Left renal cortex interstitium (tissue), 4 donors: ENCODE data around the gene ZMYND11. TPM values are rescaled to one million over a fixed set of nuclear protein-coding genes. Genes with fewer than 3 reads are reported as not detected.

Experiments used
- DNase-seq, 4 donors: peaks; one replicate each; pipeline ENCODE4 v3.0.0-alpha.2; 2013; ENCODE audit warnings: low read depth in 4 of 4, low spot score in 2 of 4, missing footprints in 1 of 4
- polyA plus RNA-seq, 4 donors: library from polyadenylated mRNA; unstranded; fragments of 120-200 nt; gene quantifications; one replicate each; pipeline ENCODE4 v1.2.1, GENCODE V29; 2013; ENCODE audit not compliant: insufficient read length in 4 of 4

ZMYND11 gene
- polyA plus RNA-seq, 4 donors = 90.5 to 114 (median 107) TPM

DNA sequence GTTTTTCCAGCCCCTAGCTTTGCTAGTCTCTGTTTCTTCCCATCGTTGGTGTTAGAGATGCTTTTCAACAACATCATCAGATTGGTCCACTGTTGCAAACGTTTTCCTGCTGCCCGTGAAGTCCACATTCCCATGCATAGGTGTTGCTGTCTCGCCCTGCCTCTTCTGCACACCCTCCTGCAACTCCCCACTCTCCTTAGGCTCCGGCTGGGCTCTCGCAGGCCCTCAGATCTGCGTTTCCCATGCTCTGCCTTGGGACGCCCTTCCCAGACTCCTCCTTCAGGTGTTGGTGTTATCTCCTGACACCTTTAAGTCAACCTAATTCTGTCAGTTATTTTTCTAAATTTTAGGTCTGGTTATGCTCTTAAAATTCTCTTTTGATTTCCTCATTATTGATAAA, 55.0 kb downstream of the ZMYND11 start:
- no peak for DNase-seq

DNA sequence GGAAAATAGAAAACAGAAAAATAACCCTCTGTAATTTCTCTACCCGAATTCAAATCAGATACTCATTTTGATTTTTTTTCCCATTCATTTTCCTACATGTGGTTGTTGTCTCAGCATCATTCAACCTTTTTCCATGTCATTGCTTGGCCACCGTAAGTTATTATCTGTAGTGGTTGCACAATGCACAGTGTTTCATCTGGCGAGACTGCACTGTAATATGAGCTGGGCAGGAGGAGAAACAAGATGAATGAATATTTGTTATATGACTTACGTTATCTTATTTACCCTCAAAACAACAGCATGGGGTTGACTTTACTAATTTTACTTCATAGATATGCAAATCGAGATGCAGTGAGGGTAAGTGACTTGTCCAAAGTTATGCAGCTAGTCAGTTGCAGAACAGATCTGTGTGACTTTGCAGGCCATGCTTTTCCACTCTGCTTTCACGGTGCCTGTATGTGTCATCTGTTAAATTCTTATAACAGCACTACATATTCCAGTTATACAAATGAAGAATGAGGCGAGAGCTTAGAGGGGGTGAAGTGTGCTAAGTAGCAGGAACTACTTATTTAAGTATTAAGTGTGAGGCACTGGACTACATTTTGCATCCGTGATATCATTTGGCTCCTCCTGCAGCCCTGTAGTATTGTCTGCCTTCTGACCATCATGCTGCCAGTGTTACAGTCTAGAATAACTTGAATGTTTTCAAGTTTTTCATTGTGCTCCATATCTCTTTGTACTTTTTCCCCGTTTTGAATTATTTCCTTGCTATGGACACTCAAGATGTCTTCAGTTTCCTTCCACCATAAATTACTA, 56.7 kb downstream of the ZMYND11 start:
- DNase-seq = no peak

DNA sequence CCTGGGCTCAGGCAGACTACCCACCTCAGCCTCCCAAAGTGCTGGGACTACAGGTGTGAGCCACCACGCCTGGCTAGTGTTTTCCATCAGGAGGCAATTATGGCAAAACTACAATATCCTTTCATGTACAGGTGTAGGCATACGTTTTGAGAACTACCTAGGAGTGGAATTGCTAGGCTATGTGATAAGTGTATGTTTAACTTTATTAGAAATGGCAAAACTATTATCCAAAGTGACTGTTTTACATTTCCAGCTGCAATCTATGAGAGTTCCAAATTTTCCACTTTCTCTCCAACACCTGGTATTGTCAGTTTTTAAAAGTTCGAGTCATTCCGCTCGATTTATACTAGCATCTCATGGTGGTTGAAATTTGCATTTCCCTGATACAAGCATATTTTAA, 59.0 kb downstream of the ZMYND11 start:
- DNase-seq = no peak

DNA sequence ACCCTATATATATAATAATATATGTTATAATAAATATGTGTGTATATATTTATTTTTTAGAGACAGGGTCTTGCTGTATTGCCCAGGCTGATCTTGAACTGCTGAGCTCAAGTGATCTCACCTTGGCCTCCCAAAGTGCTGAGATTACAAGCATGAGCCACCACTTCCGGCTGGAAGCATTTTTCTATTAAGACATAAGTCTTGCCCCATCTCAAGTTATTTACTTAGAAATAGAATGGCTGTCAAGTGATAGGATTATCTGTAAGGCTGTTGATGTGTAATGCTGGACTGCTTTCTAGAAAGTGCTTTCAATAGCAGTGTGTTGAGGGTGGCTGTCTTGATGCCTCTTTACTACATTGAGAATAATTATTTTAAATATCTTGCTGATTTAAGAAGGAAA, 65.2 kb downstream of the ZMYND11 start:
- DNase-seq = no peak

DNA sequence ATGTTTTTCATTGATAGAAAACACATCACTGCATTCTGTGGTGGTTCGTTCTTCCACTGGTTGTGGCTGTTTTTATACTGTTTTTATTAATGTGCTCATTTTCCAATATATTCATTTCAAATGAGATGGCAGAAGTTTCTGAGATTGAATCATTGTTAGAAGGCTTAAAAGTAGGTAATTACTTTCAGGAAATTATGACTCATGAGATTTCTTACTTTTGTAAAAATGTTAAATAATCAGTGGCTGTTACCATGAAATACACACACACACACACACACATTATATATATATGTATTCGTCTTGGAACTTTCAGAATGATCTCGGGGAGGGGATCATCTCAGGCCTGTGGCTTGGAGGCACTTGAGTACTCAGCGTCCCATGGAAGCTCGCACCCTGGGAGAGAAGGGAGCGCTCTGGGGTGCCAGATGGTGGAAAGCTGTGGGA, 66.1 kb downstream of the ZMYND11 start:
- DNase-seq = no peak

DNA sequence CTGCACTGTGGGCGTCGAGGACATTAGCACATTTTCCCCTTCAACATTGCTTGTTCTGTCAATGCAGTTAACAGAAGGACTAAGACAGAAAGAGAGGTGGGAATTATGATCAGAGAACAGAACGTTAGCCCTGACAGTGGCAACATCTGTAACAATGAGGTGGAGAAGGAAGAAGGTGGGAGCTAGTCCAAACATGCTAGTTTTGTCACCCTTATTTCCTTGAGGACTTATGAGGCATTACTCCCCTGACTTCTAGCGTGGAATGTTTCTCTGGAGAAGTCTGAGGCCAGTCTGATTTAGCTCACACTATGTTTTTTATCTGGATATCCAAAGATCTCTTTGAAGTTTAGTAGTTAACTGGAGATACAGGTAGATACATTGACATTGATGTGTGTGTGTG, 73.4 kb downstream of the ZMYND11 start:
- DNase-seq = no peak

DNA sequence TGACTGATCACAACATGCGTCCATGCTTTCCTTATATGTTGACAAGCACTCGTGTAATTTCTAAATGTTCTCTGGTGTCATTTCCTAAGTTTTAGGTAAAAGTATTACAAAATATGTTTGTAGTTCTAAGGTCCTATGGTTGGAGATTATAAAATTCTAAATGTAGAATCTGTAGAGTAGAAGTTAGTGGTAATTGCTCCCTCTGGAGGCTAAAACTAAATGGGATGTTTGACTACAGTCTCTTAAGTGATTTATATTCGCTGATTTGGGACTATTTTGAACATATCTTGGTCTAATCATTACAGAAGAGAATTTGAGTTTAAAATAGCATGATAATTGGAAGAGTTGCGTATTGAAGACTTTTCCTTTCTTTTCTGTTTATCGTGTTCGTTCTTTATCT, 74.1 kb downstream of the ZMYND11 start:
- DNase-seq = no peak

DNA sequence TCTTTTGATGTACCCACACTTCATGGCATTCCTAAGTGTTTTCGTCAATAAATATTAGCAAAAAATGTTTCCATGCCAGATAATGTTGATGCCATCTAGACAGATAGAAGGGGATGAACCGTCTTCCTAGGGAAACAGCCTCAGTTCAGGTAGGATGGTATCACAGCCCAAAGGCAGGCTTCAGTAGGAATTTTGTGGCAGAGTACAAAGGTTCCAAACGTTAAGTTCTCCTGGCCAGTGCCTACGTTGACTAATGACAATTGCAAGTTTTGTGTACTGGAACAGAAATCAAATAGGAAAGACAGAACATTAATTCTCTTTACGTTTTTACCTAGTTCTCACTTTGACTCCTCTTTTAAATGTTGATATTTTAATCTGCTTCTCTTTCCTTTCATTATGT, 75.0 kb downstream of the ZMYND11 start:
- no peak for DNase-seq

DNA sequence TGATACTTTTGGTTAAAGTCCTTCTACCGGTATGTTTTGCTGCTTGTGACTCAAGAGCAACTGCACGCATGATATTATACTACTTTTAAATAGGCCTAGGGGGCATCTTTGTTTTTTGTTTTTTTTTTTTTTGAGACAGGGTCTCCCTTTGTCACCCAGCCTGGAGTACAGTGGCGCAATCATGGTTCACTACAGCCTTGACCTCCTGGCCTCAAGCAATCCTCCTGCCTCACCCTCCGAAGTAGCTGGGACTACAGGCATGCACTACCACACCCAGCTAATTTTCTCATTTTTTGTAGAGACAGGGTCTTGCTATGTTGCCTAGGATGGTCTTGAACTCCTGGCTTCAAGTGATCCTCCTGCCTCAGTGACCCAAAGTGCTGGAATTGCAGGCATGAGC, 80.2 kb downstream of the ZMYND11 start:
- DNase-seq = no peak

DNA sequence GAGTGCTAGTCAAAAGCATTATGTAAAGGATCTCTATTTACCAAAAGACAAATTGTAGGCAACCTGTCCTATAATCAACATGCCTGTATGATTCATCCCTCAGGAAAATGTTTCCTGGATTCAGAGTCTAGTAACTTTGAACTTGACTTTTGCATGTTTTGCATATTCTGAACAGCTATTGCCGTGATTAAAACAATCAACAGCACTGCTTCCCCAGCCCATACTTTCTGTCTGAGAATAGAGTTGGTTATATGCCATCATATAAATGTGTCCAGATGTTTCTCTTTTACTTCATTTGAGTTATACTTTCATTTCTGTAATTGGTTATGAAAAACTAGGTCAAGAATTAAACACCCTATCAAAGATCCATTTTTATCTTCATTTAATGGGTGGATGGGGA, 83.5 kb downstream of the ZMYND11 start:
- DNase-seq = no peak

DNA sequence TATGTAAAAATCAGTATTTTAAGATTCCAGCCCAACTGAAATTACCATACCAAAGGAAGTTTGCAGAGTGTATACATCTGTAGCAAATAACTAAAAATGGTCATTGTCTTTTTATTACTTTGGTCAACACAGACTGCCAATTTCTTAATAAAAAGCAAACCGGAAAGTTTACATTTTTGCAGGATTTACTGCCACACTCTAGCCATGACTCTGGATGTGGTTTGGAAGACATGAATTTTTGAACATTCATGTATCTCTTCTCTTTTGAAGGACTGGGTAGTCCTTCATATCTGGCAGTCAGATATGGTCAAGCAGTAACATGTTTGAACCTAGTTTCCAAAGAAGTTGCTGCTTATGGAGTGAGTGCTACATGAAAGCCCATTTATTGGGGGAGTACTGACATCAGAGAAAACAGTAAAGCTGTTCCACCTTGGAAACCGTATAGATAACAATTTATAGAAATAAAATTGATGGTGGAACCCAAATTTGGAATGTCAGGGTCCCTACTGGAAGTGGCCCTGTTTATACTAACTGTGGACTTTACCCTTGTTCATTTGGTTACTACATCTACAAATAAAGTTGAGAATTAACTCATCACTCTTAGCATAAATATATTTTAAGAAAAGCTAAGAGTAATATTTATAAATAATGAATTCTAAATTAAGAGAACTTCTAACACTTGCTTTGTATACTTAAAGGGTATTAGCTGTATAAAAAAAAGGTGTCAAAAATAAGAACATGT, 84.6 kb downstream of the ZMYND11 start:
- no peak for DNase-seq

DNA sequence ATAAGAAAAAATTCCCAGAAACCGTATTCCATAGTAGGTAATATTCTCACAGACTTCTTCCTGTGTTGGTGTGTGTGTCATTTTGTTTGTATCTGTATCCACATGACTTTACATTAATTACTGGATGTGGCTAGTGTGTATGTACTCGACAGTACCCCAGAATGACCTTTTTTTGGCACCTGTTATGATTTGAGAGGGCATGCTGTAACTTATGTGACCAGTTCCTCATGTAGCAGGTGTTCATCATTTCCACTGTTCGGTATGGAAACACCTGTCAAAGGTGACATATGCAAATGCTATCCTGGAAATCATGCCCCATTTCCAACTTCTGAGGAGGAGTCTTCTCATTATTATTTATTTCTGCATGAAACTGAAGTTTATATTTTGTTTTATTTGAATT, 89.3 kb downstream of the ZMYND11 start:
- no peak for DNase-seq

DNA sequence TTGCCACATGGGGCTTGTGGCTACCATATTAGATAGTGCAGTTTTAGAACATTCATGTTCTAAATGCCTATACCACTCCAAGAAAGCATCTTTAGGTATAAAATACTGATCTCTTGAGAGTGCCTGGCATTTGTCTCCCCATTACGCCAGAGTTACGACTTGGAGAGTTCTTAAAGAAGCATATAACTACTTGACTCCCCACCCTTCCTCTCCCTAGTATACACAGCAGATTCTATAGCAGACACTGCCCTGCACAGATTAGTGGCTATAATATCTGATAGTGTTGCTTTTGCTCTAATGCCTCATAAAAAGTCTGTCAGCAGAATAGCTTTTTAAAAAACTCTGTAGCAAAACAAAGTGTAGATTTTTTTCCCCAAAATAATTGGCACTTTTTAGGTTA, 90.8 kb downstream of the ZMYND11 start:
- no peak for DNase-seq

DNA sequence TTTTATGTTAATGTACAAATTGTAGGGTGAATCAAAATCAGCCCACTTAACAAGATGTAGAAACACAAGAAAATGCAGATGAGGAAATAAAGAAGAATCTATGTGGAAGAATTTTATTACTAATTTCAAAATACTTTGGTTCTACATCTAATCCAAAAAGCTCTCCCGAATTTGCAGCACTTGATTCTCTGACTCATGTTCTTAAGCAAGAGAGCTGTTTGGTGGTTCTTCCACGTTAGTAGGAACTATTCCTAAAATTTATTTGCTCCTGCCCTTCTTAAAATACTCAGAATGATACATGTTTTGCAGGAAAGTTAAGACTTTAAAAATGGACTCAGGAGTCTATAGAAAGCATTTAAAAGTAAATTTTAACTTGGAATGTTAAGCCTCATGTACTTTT, 91.8 kb downstream of the ZMYND11 start:
- no peak for DNase-seq

DNA sequence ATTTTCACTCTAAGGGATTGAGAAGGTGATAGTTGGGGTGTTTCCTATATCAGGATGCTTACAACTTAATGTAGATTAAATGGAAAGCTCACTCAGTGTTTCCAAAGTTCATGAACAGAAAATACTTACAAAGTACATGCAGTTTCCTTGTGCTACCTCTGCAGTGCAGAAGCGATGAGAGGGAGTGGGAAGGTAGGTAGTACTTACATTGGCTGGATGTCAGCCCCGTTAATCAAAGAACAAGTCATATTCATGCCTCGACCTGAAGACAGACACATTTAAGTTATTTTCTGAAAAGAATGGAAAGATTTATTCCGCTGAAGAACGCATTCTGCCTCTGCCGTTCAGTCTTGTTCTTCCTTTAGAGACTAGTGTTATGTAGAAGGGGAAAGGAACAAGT, 93.1 kb downstream of the ZMYND11 start:
- DNase-seq = no peak

DNA sequence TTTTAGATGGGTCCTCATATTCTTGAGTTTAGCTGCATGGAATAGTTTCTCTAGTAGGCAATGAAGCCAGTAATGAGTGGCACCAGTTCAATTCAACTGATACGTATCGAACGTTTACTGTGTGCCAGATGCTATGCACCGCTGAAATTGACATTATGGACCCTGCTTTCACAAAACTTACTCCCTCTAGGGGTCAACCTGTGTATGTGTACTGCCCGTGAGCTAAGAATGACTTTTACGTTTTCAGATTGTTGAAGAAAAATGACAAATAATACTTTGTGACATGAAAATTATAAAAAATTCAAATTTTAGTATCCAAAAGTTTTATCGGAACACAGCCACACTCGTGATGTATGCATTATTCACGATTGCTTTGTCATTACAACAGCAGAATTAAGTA, 95.5 kb downstream of the ZMYND11 start:
- no peak for DNase-seq

DNA sequence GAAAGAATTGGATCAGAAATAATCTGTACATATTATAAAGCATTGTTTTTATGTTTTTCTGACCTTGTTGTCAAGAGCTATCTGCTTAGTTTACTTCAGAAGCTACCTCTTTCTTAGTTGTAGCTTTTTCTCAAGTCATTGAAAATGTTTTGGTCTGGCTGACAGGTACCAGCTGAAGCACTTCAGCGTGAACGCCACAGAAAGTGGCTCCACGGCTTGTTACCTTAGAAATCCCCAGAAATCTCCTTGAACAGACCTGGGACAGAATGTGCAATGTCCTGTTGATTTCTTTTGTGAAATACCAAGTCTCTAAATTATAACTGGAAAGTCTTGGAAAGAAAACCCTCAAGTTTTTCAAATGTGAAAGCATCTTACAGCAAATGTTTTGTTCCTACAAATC, 96.8 kb downstream of the ZMYND11 start:
- DNase-seq = no peak

DNA sequence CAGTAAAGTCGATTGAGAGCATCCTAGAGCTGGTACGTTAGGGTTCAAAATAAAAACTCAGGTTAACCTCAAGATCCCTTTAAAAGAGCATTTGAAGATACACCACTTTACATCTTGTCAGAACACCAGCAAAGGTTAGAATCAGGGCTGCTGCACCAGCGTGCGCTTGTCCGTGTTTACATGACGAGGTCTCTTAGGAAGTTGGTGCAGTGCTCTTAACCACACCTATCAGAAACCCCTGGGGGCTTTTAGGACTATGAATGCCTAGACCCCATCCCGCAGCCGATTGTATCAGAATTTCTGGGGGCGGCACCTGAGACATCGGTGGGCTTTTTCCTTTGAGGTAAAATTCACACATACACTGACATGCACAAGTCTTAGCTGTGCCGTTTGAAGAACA, 97.6 kb downstream of the ZMYND11 start:
- DNase-seq = no peak

DNA sequence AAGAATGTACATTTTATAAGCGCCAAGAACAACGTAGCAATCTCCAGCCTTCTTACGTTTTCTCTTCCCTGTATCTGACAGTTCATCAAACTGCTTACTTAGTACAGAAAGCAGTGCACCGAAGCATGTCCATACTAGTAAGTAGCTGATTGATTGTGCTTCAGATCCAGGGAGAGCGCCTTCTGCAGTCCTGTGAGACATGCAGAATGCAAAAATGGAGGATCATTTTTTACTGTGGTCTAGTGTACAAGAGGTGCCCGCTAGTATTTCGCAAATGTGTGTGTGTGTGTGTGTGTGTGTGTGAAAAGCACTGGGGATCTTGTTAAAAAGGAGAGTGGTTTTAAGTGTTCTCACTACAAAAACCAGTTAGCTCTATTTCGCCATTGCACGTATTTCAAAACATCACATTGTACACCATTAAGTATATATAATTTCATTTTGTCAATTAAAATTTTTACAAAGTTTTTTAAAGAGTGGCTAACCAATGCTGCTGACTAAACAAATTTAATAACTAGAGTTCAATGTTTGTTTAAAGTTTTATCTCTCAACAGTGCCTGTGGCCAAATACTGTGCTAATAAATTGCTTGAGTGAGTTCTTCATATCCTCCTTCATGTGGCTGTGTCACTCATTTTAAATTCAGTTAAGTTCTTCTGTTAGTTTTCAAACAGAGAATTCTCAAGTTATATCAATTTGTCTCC, 99.6 kb downstream of the ZMYND11 start:
- DNase-seq = no peak

DNA sequence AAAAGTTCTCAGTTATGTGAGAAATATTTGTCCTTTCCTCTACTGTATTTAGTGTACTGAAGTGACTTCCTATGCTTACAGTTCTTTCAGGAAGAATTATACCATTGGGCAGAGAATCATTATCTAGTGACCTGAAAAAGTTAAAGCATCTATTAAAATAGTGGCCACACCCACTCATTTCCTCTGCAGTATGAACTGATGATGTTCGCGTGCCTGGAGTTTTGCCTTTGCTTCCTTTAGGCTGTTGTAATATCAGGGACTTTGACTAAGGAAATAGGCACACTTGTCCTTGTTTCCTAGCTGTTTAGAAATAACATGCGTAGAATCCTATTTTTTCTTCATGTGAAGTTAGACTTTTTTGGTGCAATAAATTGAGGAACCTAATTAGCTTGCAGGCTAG, 100.7 kb downstream of the ZMYND11 start:
- no peak for DNase-seq

DNA sequence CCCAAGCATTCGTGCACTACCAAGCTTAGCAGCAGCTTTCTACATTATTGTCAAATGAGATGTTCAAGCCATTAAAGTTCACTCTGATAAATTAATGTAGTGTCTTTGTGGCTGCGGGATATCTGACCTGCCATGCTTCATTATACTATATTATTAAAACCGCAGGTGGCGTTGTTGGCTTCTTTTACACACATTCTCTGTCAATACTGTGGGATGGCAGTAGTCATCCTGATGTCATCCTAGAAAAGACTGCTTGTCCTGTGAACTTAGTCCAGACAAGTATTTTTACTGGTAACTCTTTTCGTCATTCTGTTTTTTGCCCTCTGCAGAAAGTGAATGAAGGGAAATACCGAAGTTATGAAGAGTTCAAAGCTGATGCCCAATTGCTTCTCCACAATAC, 103.9 kb downstream of the ZMYND11 start:
- DNase-seq = no peak

DNA sequence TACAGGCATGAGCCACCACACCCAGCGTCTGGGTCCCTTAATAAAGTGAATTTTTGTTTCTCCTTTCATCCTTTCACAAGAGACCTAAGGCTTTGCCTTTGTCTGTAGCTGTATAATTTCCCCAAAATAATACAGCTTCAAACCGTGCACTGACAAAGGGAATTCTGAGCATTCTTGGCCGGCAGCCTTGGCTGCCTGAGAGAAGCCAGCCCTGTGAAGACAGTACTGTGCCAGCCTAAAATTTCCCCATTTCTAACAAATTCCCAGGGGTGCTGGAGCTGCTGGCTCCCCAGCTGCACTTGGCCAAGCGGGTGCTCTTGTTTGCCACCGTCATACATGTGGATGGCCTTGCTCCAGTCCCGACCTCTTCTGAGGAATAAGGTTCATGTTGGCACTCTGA, 106.2 kb downstream of the ZMYND11 start:
- DNase-seq = no peak
